HTERT RPE-1 (cell line): ENCODE data around the gene TENT5A.

ENCODE experiments used
- in situ Hi-C: fragments of 300-500 bp; cut with MboI; formaldehyde crosslinking; loops from 4 replicates; pipeline ENCODE4 v1.14.3; 2020; ENCODE audit warnings: low sequenced_read_pairs

TENT5A gene

GRCh38 chr6:81720427-81720826 lies 32.1 kb downstream of the TENT5A start:
- in situ Hi-C loops = no loop called here

GRCh38 chr6:81718126-81718525 lies 34.4 kb downstream of the TENT5A start:
- in situ Hi-C loops = no loop called here

DNA sequence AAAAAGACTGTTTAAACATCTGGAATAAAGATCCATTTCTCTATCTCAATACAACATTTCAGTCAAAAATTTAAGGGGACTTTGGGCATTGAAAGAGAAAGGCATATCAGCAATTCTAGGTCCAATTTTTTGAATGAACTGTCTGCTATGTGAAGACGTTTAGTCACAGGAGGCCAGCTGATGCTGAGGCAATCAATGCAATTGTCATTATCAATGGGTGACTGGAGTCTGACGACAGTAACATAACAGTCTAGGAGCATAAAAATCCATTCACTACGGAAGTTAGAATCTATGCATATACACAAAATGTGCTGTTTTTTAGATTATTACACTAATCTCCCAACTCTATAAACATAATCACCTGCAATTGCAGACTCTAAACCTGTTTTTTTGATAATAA lies 37.8 kb downstream of the TENT5A start:
- in situ Hi-C loops = no loop called here

- in situ Hi-C loops = no loop called here
These were observed 39.3 kb downstream of the TENT5A start for GRCh38 chr6:81713205-81713604.

- in situ Hi-C loops = no loop called here
These were observed 44.3 kb downstream of the TENT5A start for GRCh38 chr6:81708113-81708699.

GRCh38 chr6:81704700-81705099 lies 47.8 kb downstream of the TENT5A start:
- in situ Hi-C loops = no loop called here

DNA sequence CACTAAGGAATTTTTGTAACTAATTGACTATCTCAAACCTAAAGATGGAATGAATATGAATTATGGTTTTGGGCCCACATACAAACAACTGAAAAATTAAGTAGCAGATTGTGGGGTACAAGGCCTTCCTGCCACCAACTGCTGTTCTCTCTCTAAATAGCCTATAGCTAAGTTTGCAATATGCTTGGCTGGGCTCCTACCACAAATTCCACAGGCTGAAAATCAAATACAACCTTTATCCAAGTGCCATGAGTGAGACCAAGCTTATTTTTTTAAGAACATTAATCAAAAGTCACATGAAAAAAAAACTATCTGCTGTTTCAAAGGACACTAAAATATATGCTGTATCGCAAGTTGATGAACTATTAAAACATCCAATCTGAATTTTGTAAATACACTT lies 52.1 kb downstream of the TENT5A start:
- in situ Hi-C loops = no loop called here

- in situ Hi-C loops = no loop called here
These were observed 54.9 kb downstream of the TENT5A start for GRCh38 chr6:81697559-81697958.

DNA sequence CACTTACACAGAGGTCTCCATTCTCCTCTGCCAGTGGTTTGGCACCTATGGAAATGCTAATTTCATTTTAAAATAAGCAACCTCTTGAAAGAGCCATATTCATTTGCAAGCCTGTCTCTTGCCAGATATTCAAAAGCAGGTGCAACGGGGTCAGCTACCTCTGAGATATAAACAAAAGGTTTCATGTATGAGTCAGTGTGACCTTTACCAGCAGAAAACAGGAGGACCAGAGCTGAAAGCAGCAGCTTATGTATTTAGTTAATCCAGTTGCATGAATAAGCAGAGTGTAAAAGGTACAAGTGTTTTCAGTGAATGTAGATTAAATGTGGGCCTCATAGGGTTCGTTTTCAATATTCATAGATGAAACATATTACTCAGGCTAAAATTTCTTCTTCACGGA lies 56.0 kb downstream of the TENT5A start:
- in situ Hi-C loops = no loop called here
